MM.1S (cell line): ENCODE measurements around the gene SUPT3H.

Experiments
- DNase-seq: peaks from one replicate; pipeline ENCODE4 v3.0.0-alpha.2; 2015
- H2AFZ ChIP-seq: fragments of 300-600 bp; sonication (generic); 2 replicates; pipeline ENCODE4 v1.6.0; 2016; ENCODE audit warnings: antibody characterized with exemption, low read length
- H3F3A ChIP-seq: fragments of 300-600 bp; sonication (generic); 2 replicates; pipeline ENCODE4 v1.6.1; 2016; ENCODE audit warnings: mild to moderate bottlenecking, antibody characterized with exemption, low read length, moderate library complexity, mixed read lengths; ENCODE audit not compliant: insufficient read depth
- H3K27ac ChIP-seq: fragments of 300-600 bp; sonication (generic); 2 replicates; pipeline ENCODE4 v1.5.1; 2016; ENCODE audit warnings: mild to moderate bottlenecking, low read length
- H3K27me3 ChIP-seq: fragments of 300-600 bp; sonication (generic); replicated peaks from 2 replicates; pipeline ENCODE4 v1.6.0; 2016; ENCODE audit warnings: low read length; ENCODE audit not compliant: insufficient read depth
- H3K36me3 ChIP-seq: fragments of 300-600 bp; sonication (generic); replicated peaks from 2 replicates; pipeline ENCODE4 v1.6.1; 2016; ENCODE audit warnings: mild to moderate bottlenecking, low read length, mixed read lengths; ENCODE audit not compliant: insufficient read depth
- H3K4me1 ChIP-seq: fragments of 300-600 bp; sonication (generic); 2 replicates; pipeline ENCODE4 v1.6.1; 2016; ENCODE audit warnings: low read length, mixed read lengths
- H3K4me2 ChIP-seq: fragments of 300-600 bp; sonication (generic); 2 replicates; pipeline ENCODE4 v1.6.0; 2016; ENCODE audit warnings: low read depth, low read length
- H3K4me3 ChIP-seq: fragments of 300-600 bp; sonication (generic); 2 replicates; pipeline ENCODE4 v1.5.1; 2016; ENCODE audit warnings: low read length, mixed read lengths
- H3K79me2 ChIP-seq: fragments of 300-600 bp; sonication (generic); 2 replicates; pipeline ENCODE4 v1.6.1; 2016; ENCODE audit warnings: mixed run types, low read length, mixed read lengths
- H3K9ac ChIP-seq: fragments of 300-600 bp; sonication (generic); 2 replicates; pipeline ENCODE4 v1.6.1; 2016; ENCODE audit warnings: low read length, mixed read lengths
- H3K9me2 ChIP-seq: fragments of 300-600 bp; sonication (generic); replicated peaks from 2 replicates; pipeline ENCODE4 v1.6.1; 2016; ENCODE audit warnings: mild to moderate bottlenecking, low read length, mixed read lengths; ENCODE audit not compliant: insufficient read depth
- H3K9me3 ChIP-seq: fragments of 300-600 bp; sonication (generic); replicated peaks from 2 replicates; pipeline ENCODE4 v1.6.1; 2016; ENCODE audit warnings: mild to moderate bottlenecking, low read length, mixed read lengths; ENCODE audit not compliant: insufficient read depth
- H4K20me1 ChIP-seq: fragments of 300-600 bp; sonication (generic); 2 replicates; pipeline ENCODE4 v1.6.1; 2016; ENCODE audit warnings: mild to moderate bottlenecking, low read length, moderate library complexity, mixed read lengths; ENCODE audit not compliant: insufficient read depth
- CTCF ChIP-seq: fragments of 300-600 bp; sonication (generic); IDR thresholded peaks from 2 replicates; pipeline ENCODE4 v1.5.1; 2016; ENCODE audit warnings: antibody characterized with exemption, low read length, mixed read lengths
- EZH2 ChIP-seq: fragments of 300-600 bp; sonication (generic); optimal IDR thresholded peaks from 2 replicates; pipeline ENCODE3; 2017; ENCODE audit warnings: low read depth, mild to moderate bottlenecking, antibody characterized with exemption, low read length, mixed read lengths
- EZH2phosphoT487 ChIP-seq: fragments of 300-600 bp; sonication (generic); IDR thresholded peaks from 2 replicates; pipeline ENCODE4 v1.6.1; 2018; ENCODE audit warnings: antibody characterized with exemption, low read length

The SUPT3H gene

GRCh38 chr6:45191414-45191813, 186.3 kb downstream of the SUPT3H start:
- H3K4me2 ChIP-seq = no peak overlapping the region
- no peak for DNase-seq
- no peaks in the 10 kb centered on the region for H3K79me2 ChIP-seq
- H3K9ac ChIP-seq = no peak overlapping the region
- no peaks in the 10 kb centered on the region for H3K36me3 ChIP-seq
- H3K9me2 ChIP-seq = no peaks in the 10 kb centered on the region
- no peaks in the 10 kb centered on the region for H3K9me3 ChIP-seq
- no peaks in the 10 kb centered on the region for H4K20me1 ChIP-seq
- H3K27ac ChIP-seq = no peak overlapping the region
- no peak for TF ChIP-seq CTCF
- no peak for TF ChIP-seq EZH2
- no peak for TF ChIP-seq EZH2phosphoT487
- H3K27me3 ChIP-seq = 0 out of 2 replicates have a peak, but pooled peaks cover 4% of the 10 kb centered on the region
- no peak overlapping the region for H3K4me3 ChIP-seq
- H2AFZ ChIP-seq = no peak overlapping the region
- H3K4me1 ChIP-seq = peaks cover 8% of the 10 kb centered on the region
- peaks cover 2% of the 10 kb centered on the region for H3F3A ChIP-seq

GRCh38 chr6:45187836-45188235, 189.9 kb downstream of the SUPT3H start:
- Histone ChIP-seq H3F3A (no peaks in the 10 kb centered on the region), H3K4me3 (no peak overlapping the region), H3K27me3 (no peaks in the 10 kb centered on the region), H3K79me2 (no peaks in the 10 kb centered on the region), H3K36me3 (no peaks in the 10 kb centered on the region), H3K9me3 (no peaks in the 10 kb centered on the region), H3K4me1 (no peaks in the 10 kb centered on the region), H4K20me1 (no peaks in the 10 kb centered on the region), H3K9me2 (no peaks in the 10 kb centered on the region), H2AFZ (no peak overlapping the region), H3K4me2 (no peak overlapping the region), H3K9ac (no peak overlapping the region), H3K27ac (no peak overlapping the region)
- no peak for TF ChIP-seq CTCF
- TF ChIP-seq EZH2phosphoT487 = no peak
- no peak for TF ChIP-seq EZH2
- no peak for DNase-seq

- H3F3A ChIP-seq = no peaks in the 10 kb centered on the region
- no peaks in the 10 kb centered on the region for H3K27me3 ChIP-seq
- no peak overlapping the region for H3K4me2 ChIP-seq
- no peaks in the 10 kb centered on the region for H3K9me3 ChIP-seq
- no peaks in the 10 kb centered on the region for H4K20me1 ChIP-seq
- H3K9ac ChIP-seq = no peak overlapping the region
- TF ChIP-seq CTCF = no peak
- no peak for TF ChIP-seq EZH2
- TF ChIP-seq EZH2phosphoT487 = no peak
- no peak for DNase-seq
- H3K27ac ChIP-seq = no peak overlapping the region
- no peaks in the 10 kb centered on the region for H3K9me2 ChIP-seq
- H3K4me3 ChIP-seq = no peak overlapping the region
- no peak overlapping the region for H2AFZ ChIP-seq
- H3K36me3 ChIP-seq = no peaks in the 10 kb centered on the region
- H3K4me1 ChIP-seq = no peaks in the 10 kb centered on the region
- H3K79me2 ChIP-seq = no peaks in the 10 kb centered on the region
Measured at GRCh38 chr6:45185403-45186251, 192.1 kb downstream of the SUPT3H start.
